Measurements from ENCODE around the gene MOBP. TPM values are rescaled to one million over a fixed set of nuclear protein-coding genes. Genes with fewer than 3 reads are reported as not detected.

The MOBP gene
- total RNA-seq, 3 donors from 2014 or later: under 0.01 TPM; not detected in 2

DNA sequence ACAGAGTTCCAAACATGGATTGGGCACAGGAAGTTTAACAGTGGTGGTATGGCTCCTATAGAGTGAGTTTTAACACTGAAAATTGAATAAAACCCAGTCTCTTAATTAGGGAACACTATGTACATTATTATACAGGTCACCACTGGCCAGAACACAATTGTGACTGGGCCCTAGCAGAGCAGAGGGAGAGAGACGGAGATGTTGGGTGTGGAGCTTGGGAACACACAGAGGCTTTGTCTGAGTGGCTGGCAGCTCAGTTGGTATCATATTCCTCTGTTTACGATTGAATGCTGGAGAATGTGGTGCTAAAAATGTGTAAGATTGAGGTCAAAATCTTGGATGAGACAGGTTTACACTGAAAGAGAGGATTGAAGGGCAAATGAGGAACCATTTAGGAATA lies 6.8 kb upstream of the MOBP start:
- TF ChIP-seq POLR2AphosphoS5 (IDR thresholded peaks at IDR 0.05) (no peak), POLR2A (IDR thresholded peaks at IDR 0.05) (no peak)
- TF ChIP-seq, protein P1, sequence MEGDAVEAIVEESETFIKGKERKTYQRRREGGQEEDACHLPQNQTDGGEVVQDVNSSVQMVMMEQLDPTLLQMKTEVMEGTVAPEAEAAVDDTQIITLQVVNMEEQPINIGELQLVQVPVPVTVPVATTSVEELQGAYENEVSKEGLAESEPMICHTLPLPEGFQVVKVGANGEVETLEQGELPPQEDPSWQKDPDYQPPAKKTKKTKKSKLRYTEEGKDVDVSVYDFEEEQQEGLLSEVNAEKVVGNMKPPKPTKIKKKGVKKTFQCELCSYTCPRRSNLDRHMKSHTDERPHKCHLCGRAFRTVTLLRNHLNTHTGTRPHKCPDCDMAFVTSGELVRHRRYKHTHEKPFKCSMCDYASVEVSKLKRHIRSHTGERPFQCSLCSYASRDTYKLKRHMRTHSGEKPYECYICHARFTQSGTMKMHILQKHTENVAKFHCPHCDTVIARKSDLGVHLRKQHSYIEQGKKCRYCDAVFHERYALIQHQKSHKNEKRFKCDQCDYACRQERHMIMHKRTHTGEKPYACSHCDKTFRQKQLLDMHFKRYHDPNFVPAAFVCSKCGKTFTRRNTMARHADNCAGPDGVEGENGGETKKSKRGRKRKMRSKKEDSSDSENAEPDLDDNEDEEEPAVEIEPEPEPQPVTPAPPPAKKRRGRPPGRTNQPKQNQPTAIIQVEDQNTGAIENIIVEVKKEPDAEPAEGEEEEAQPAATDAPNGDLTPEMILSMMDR (IDR thresholded peaks at IDR 0.05): no peak
- H3K36me3 ChIP-seq: no peaks in the 10 kb centered on the region
- no peaks in the 10 kb centered on the region for H3K4me1 ChIP-seq
- no peak for DNase-seq (ENCODE audit: low spot score in 2 of 2)
- intact Hi-C loops (cut with DNase I; ENCODE audit: low total_unique reads): no loop called here
- H3K9me3 ChIP-seq: no peaks in the 10 kb centered on the region
- no peak overlapping the region for H3K4me3 ChIP-seq
- H3K27ac ChIP-seq: no peak overlapping the region
- no peaks in the 10 kb centered on the region for H3K27me3 ChIP-seq

DNA sequence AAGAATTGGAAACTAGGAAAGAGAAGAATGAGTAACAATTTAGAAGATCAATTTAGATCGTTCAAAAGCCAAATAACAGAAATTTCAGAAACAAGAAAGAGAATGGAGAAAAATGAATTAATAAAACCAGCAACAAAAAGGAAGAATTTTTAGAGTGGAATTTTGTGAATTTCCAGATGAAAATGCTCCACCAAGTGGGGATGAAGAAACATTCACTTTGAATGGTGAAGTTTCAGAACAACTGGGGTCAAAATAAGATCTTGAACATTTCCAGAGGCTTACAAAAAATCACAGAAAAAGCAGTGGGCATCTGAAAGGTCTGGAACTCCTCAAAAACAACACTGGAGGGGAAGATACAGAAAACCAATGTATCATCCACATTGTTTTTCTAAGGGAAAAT lies 4.2 kb upstream of the MOBP start:
- Histone ChIP-seq H3K4me1 (no peaks in the 10 kb centered on the region), H3K4me3 (no peak overlapping the region), H3K27me3 (no peaks in the 10 kb centered on the region), H3K27ac (no peak overlapping the region), H3K9me3 (no peaks in the 10 kb centered on the region), H3K36me3 (no peaks in the 10 kb centered on the region)
- no peak for TF ChIP-seq POLR2A (IDR thresholded peaks at IDR 0.05)
- TF ChIP-seq, protein P1 (IDR thresholded peaks at IDR 0.05): no peak
- TF ChIP-seq POLR2AphosphoS5 (IDR thresholded peaks at IDR 0.05): no peak
- intact Hi-C loops (cut with DNase I; ENCODE audit: low total_unique reads): no loop called here
- DNase-seq (ENCODE audit: low spot score in 2 of 2): no peak

DNA sequence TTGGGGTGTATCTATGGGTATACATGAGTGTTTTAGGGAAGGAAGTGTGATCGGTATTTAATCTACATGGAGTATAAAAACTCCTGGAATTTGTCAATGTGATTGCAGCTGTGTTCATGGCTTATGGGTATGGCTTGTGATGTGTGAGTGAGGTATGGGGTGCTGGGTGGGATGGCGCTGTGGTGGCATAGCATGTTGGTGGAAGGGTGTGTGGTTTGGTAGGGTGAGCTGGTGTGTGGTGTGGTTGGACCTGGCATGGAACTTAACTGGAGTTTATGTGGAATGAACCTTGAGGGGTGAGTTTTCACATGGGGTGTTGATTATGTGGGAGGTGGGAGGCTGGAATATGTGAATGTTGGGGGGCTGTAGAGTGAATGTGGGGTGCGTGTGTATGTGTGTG lies 492 bp upstream of the MOBP start:
- no peak for TF ChIP-seq POLR2AphosphoS5 (IDR thresholded peaks at IDR 0.05)
- no peak for TF ChIP-seq POLR2A (IDR thresholded peaks at IDR 0.05)
- TF ChIP-seq, protein P1 (IDR thresholded peaks at IDR 0.05): no peak
- DNase-seq (ENCODE audit: low spot score in 2 of 2): no peak
- Histone ChIP-seq H3K9me3 (no peaks in the 10 kb centered on the region), H3K4me3 (no peak overlapping the region), H3K4me1 (no peaks in the 10 kb centered on the region), H3K36me3 (no peaks in the 10 kb centered on the region), H3K27me3 (no peaks in the 10 kb centered on the region), H3K27ac (no peak overlapping the region)
- intact Hi-C loops (cut with DNase I; ENCODE audit: low total_unique reads): no loop called here

DNA sequence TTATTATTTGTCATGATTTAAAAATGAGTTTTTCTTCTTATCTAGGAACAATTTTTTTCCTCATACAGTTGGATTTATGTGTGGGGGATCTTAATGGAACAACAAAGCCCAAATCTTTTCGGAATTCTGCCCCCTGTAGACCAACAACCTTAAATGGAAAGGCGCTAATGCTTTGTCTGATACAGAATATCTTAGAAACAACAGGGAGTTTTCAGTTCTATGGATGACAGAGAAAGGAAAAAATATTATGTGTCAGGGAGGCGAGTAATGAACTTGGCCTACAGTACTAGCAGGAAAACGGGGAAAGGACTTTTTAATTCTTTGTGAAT lies 592 bp downstream of the MOBP start:
- Histone ChIP-seq H3K27ac (no peak overlapping the region), H3K9me3 (no peaks in the 10 kb centered on the region), H3K4me3 (no peak overlapping the region), H3K4me1 (no peaks in the 10 kb centered on the region), H3K36me3 (no peaks in the 10 kb centered on the region), H3K27me3 (no peaks in the 10 kb centered on the region)
- no peak for DNase-seq (ENCODE audit: low spot score in 2 of 2)
- intact Hi-C loops (cut with DNase I; ENCODE audit: low total_unique reads): no loop called here
- no peak for TF ChIP-seq POLR2A (IDR thresholded peaks at IDR 0.05)
- no peak for TF ChIP-seq POLR2AphosphoS5 (IDR thresholded peaks at IDR 0.05)
- TF ChIP-seq, protein P1 (IDR thresholded peaks at IDR 0.05): no peak

DNA sequence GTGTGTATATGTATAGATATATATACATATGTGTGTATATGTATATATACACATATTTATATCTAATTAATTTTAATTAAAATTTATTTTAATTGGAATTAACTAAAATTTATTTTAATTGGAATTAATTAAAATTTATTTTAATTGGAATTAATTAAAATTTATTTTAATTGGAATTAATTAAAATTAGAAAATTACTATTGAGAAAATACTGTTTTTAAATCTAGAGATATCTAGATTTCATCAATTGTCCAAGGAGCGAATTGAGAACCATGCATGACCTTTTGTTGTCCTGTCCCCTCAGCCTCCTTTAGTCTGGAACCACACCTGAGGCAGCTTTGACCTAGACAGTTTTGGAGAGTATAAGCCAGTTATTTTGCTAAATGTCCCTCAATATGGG lies 1.8 kb downstream of the MOBP start:
- H3K9me3 ChIP-seq: no peaks in the 10 kb centered on the region
- TF ChIP-seq POLR2A (IDR thresholded peaks at IDR 0.05) (no peak), POLR2AphosphoS5 (IDR thresholded peaks at IDR 0.05) (no peak)
- TF ChIP-seq, protein P1 (IDR thresholded peaks at IDR 0.05): no peak
- no peaks in the 10 kb centered on the region for H3K36me3 ChIP-seq
- no peak overlapping the region for H3K27ac ChIP-seq
- no peak for DNase-seq (ENCODE audit: low spot score in 2 of 2)
- H3K4me1 ChIP-seq: no peaks in the 10 kb centered on the region
- no peaks in the 10 kb centered on the region for H3K27me3 ChIP-seq
- no peak overlapping the region for H3K4me3 ChIP-seq
- intact Hi-C loops (cut with DNase I; ENCODE audit: low total_unique reads): no loop called here
